Measurements from ENCODE around the gene RNF150.
"Not testable (repeated sequence)": the region's sequence is repeated elsewhere in the genome, so short reads cannot be mapped to it uniquely, and the experiment has no call there.

Gene RNF150

GRCh38 chr4:140810591-140811169 is 322.6 kb downstream of the RNF150 start:
- not testable (repeated sequence) for DNase-seq

Data from stimulated activated CD4-positive, alpha-beta T cell treated with anti-CD3 and anti-CD28 coated beads, Interleukin-2, amount 100 ng/mL, for 48 hours (primary cell).